H1 (cell line): ENCODE measurements around the gene TSPOAP1. TPM values are rescaled to one million over a fixed set of nuclear protein-coding genes. Genes with fewer than 3 reads are reported as not detected.
A peak's percentile ranks its signal among the peaks of the same experiment; 100 is the strongest.

Experiments
- CTCF ChIA-PET: fragments of 300-600 bp; sonication (Branson Sonifier 250); formaldehyde crosslinking; loops from one replicate; lab custom pipeline; 2021; ENCODE audit not compliant: partially characterized antibody; lab: Charles Lee
- POLR2A ChIA-PET: fragments of 300-600 bp; sonication (Branson Sonifier 250); formaldehyde crosslinking; loops from one replicate; lab custom pipeline; 2021; ENCODE audit warnings: inconsistent platforms; ENCODE audit not compliant: partially characterized antibody; lab: Charles Lee
- DNase-seq, 2 experiments: peaks; one replicate each; pipeline versions ENCODE4 v3.0.0 to v3.0.0-alpha.2; 2010 to 2022; ENCODE audit warnings: low spot score in 2 of 2, low read depth in 1 of 2, mixed read lengths in 1 of 2
- FAIRE-seq: peaks from 2 replicates; lab custom pipeline; 2011; peaks lifted over from hg19 to GRCh38; lab: Jason Lieb, UNC
- H2AFZ ChIP-seq: 2 replicates; pipeline ENCODE4 v1.8.1; 2012; ENCODE audit warnings: low read length, inconsistent platforms
- H2AK5ac ChIP-seq: 2 replicates; pipeline ENCODE4 v1.6.1; 2013; ENCODE audit warnings: low read depth, low read length
- H2BK120ac ChIP-seq: replicated peaks from 2 replicates; pipeline ENCODE3; 2013; ENCODE audit warnings: low read depth, low read length, inconsistent platforms
- H2BK12ac ChIP-seq: 2 replicates; pipeline ENCODE4 v1.6.1; 2013; ENCODE audit warnings: low read depth, low read length
- H2BK15ac ChIP-seq: 2 replicates; pipeline ENCODE4 v1.6.1; 2013; ENCODE audit warnings: low read length
- H2BK20ac ChIP-seq: 2 replicates; pipeline ENCODE4 v1.6.1; 2013; ENCODE audit warnings: low read length
- H2BK5ac ChIP-seq: 2 replicates; pipeline ENCODE4 v1.6.1; 2013; ENCODE audit warnings: low read depth, low read length
- H3K14ac ChIP-seq: 2 replicates; pipeline ENCODE4 v1.6.1; 2013; ENCODE audit warnings: inconsistent platforms; ENCODE audit not compliant: insufficient read length
- H3K18ac ChIP-seq: 2 replicates; pipeline ENCODE4 v1.6.1; 2013; ENCODE audit warnings: low read length; ENCODE audit errors: extremely low read depth
- H3K23ac ChIP-seq: 2 replicates; pipeline ENCODE4 v1.6.1; 2013; ENCODE audit warnings: inconsistent platforms; ENCODE audit not compliant: insufficient read length
- H3K23me2 ChIP-seq: 2 replicates; pipeline ENCODE4 v1.6.1; 2013; ENCODE audit warnings: low read depth, low read length
- H3K27ac ChIP-seq: 2 replicates; pipeline ENCODE4 v1.6.1; 2011; ENCODE audit warnings: low read depth, low read length, inconsistent platforms
- H3K27me3 ChIP-seq, 4 experiments: replicated peaks in 1 of 4; 1 replicate in 1 of 4; 2 replicates in 3 of 4; pipeline versions ENCODE4 v1.6.1 to v1.8.1; 2011 to 2013; ENCODE audit warnings: low read length in 3 of 4, mild to moderate bottlenecking in 3 of 4, inconsistent platforms in 2 of 4, mixed read lengths in 2 of 4, moderate library complexity in 1 of 4; ENCODE audit not compliant: control insufficient read depth in 3 of 4, insufficient read depth in 3 of 4; ENCODE audit errors: extremely low read depth in 1 of 4
- H3K36me3 ChIP-seq, 4 experiments: 2 replicates each; pipeline versions ENCODE4 v1.6.1 to v1.8.1; 2011 to 2013; ENCODE audit warnings: mild to moderate bottlenecking in 4 of 4, low read length in 3 of 4, moderate library complexity in 2 of 4, control low read depth in 1 of 4, inconsistent platforms in 1 of 4; ENCODE audit not compliant: insufficient read depth in 4 of 4, control insufficient read depth in 2 of 4
- H3K4ac ChIP-seq: replicated peaks from 2 replicates; pipeline ENCODE3; 2013; ENCODE audit warnings: low read length, low read depth, mixed read lengths, inconsistent platforms; ENCODE audit not compliant: insufficient read length
- H3K4me1 ChIP-seq, 4 experiments: replicated peaks in 1 of 4; 1 replicate in 1 of 4; 2 replicates in 3 of 4; pipeline versions ENCODE4 v1.6.1 to v1.8.1; 2011 to 2013; ENCODE audit warnings: low read length in 3 of 4, inconsistent platforms in 2 of 4, mixed read lengths in 1 of 4; ENCODE audit not compliant: insufficient read depth in 4 of 4, control insufficient read depth in 3 of 4
- H3K4me2 ChIP-seq, 2 experiments: 2 replicates each; pipeline versions ENCODE4 v1.6.1 to v1.8.1; 2011 to 2013; ENCODE audit warnings: low read depth in 2 of 2, low read length in 2 of 2, control low read depth in 1 of 2, inconsistent platforms in 1 of 2, mild to moderate bottlenecking in 1 of 2; ENCODE audit not compliant: insufficient read depth in 1 of 2
- H3K4me3 ChIP-seq, 4 experiments: fragments of 200-600, 300-600 bp in 1 of 4; sonication (generic), shearing (Covaris generic), sonication (Bioruptor Twin) in 1 of 4; 2 replicates each; pipeline versions ENCODE4 v1.5.1 to v1.8.1; 2011 to 2016; ENCODE audit warnings: low read length in 4 of 4, low read depth in 3 of 4, control low read depth in 2 of 4, inconsistent platforms in 2 of 4, mild to moderate bottlenecking in 2 of 4, mixed read lengths in 1 of 4, moderate library complexity in 1 of 4; ENCODE audit not compliant: insufficient read depth in 2 of 4; ENCODE audit errors: extremely low read depth in 1 of 4
- H3K56ac ChIP-seq: replicated peaks from 2 replicates; pipeline ENCODE3; 2013; ENCODE audit warnings: low read depth, mild to moderate bottlenecking, mixed read lengths, low read length, inconsistent platforms; ENCODE audit not compliant: insufficient read length
- H3K79me1 ChIP-seq: 2 replicates; pipeline ENCODE4 v1.6.1; 2013; ENCODE audit warnings: low read depth, low read length, control low read depth
- H3K79me2 ChIP-seq, 2 experiments: 2 replicates each; pipeline versions ENCODE4 v1.6.1 to v1.8.1; 2012 to 2013; ENCODE audit warnings: low read length in 2 of 2, mild to moderate bottlenecking in 2 of 2, inconsistent platforms in 1 of 2; ENCODE audit not compliant: insufficient read depth in 2 of 2, control insufficient read depth in 1 of 2
- H3K9ac ChIP-seq, 4 experiments: replicated peaks in 1 of 4; 1 replicate in 1 of 4; 2 replicates in 3 of 4; pipeline versions ENCODE4 v1.6.1 to v1.8.1; 2011 to 2013; ENCODE audit warnings: low read depth in 3 of 4, low read length in 3 of 4, control low read depth in 2 of 4, mild to moderate bottlenecking in 2 of 4, moderate library complexity in 2 of 4, inconsistent platforms in 1 of 4; ENCODE audit errors: extremely low read depth in 1 of 4
- H3K9me3 ChIP-seq, 2 experiments: 2 replicates each; pipeline versions ENCODE4 v1.6.1 to v1.8.1; 2012 to 2013; ENCODE audit warnings: mild to moderate bottlenecking in 2 of 2, moderate library complexity in 2 of 2, control low read depth in 1 of 2, inconsistent platforms in 1 of 2, low read depth in 1 of 2, low read length in 1 of 2, mixed read lengths in 1 of 2; ENCODE audit not compliant: insufficient read depth in 2 of 2
- H4K20me1 ChIP-seq, 2 experiments: replicated peaks in 1 of 2; 2 replicates each; pipeline versions ENCODE3 to v1.8.1; 2011 to 2013; ENCODE audit warnings: inconsistent platforms in 2 of 2, low read length in 2 of 2, mild to moderate bottlenecking in 1 of 2; ENCODE audit not compliant: insufficient read depth in 2 of 2, control insufficient read depth in 1 of 2
- H4K5ac ChIP-seq: 2 replicates; pipeline ENCODE4 v1.6.1; 2013; ENCODE audit warnings: low read length, low read depth, mixed read lengths, inconsistent platforms; ENCODE audit not compliant: insufficient read length
- H4K8ac ChIP-seq: 2 replicates; pipeline ENCODE4 v1.8.0; 2013; ENCODE audit warnings: mild to moderate bottlenecking, moderate library complexity, low read length, inconsistent platforms; ENCODE audit not compliant: insufficient read depth; ENCODE audit errors: extremely low read depth
- H4K91ac ChIP-seq: replicated peaks from 2 replicates; pipeline ENCODE3; 2013; ENCODE audit warnings: low read length, mixed read lengths, inconsistent platforms; ENCODE audit not compliant: insufficient read length
- EP300 ChIP-seq, 2 experiments: IDR thresholded peaks; 1 replicate in 1 of 2; 2 replicates in 1 of 2; pipeline ENCODE4 v1.6.1; 2011 to 2012; ENCODE audit warnings: low read depth in 2 of 2, low read length in 2 of 2, mild to moderate bottlenecking in 2 of 2, borderline replicate concordance in 1 of 2, inconsistent platforms in 1 of 2, moderate library complexity in 1 of 2
- PHF8 ChIP-seq: fragments of 200-600 bp; sonication (generic); conservative IDR thresholded peaks from 2 replicates; pipeline ENCODE4 v1.7.1; 2012; ENCODE audit warnings: low read depth, mild to moderate bottlenecking, inconsistent platforms, low read length, moderate library complexity
- SUZ12 ChIP-seq: fragments of 200-600 bp; sonication (generic); IDR thresholded peaks from 2 replicates; pipeline ENCODE4 v1.6.1; 2012; ENCODE audit warnings: mild to moderate bottlenecking, inconsistent platforms, low read length, moderate library complexity, mixed read lengths
- WGBS, 2 experiments: shearing (Covaris generic) in 1 of 2; methylation state at CpG; one replicate each; pipeline versions ENCODE4 v1.1.6 to v1.1.7; 2013 to 2015; ENCODE audit warnings: low lambda C conversion rate in 2 of 2, mixed read lengths in 2 of 2, inconsistent platforms in 1 of 2, low coverage in 1 of 2, missing lambda C conversion rate in 1 of 2; ENCODE audit not compliant: insufficient replicate concordance in 2 of 2, insufficient coverage in 1 of 2, insufficient read length in 1 of 2; ENCODE audit errors: extremely low coverage in 1 of 2, missing lambda C conversion rate in 1 of 2; 5-methylcytosine and 5-hydroxymethylcytosine counted together
- polyA plus RNA-seq, 7 experiments: library from polyadenylated mRNA; depleted of rRNA in 3 of 7; stranded (reverse) in 5 of 7; unstranded in 2 of 7; fragments of >200 nt in 5 of 7; fragments of 200-250 nt in 2 of 7; gene quantifications; 1 replicate in 5 of 7; 2 replicates in 1 of 7; 4 replicates in 1 of 7; pipeline versions ENCODE4 v1.2.1 to v1.2.3, GENCODE V29; 2011 to 2013; ENCODE audit warnings: missing spikeins in 2 of 7, mixed read lengths in 2 of 7
- total RNA-seq: library from RNA; stranded (reverse); fragmentation: NEBNext Ultra II Directional; extraction: Animal tissue kit (Norgen Biotek cat#: 25700); gene quantifications from 2 replicates; pipeline ENCODE4 v1.2.1, GENCODE V29; 2021

TSPOAP1 gene
- total and polyA plus RNA-seq, 2 of the 8 experiments (the other 6 are each of a cell fraction or from before 2014, with no cell fraction given) = 7.6 to 9.2 TPM

DNA sequence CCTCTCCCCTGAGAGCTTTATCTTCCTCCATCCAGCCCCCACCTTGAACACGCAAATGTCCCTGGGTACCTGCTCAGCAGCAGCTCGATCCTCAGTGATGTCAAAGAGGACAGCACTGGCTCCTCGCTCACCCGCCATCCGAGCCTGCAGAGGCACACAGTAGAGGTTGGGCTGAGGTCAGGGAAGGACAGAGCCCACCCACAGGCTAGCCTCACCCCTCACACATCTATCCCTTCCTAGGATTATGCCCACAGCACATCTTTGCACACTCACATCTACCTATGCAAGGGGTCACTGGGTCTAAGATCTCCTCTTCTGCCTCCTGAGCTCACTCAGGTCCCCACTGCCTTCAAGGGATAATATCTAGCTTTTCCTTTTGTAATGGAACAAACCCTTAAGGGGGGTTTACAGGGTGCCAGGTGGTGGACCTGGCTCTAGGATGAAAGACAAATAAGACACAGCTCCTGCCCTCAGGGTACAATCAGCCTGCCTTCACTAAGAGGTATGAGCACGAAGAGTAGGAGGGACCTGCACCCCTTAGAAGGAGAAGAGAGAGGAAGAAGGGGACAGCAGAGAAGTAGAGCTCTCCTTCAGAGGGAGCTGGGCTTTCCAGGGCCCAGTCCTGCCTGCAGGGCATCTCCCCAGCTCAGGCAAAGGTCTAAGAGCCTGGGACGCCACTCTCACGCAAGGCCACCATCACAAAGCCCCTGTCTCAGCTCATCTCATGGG lies 35.0 kb upstream of the TSPOAP1 start:
- DNase-seq (no peak), FAIRE-seq (no peak)
- Histone ChIP-seq H2BK5ac (no peak overlapping the region), H2BK20ac (no peak overlapping the region), H3K14ac (no peak overlapping the region), H4K8ac (peak overlapping the region; percentile 17; the same call in 1 of the 2 replicates), H3K4me3 (no peak overlapping the region), H2BK120ac (no peak overlapping the region), H3K79me1 (no peaks in the 10 kb centered on the region), H2AK5ac (no peak overlapping the region; the same call in 1 of the 2 replicates), H3K4me1 (peaks cover 0 to 2% (median 0%) of the 10 kb centered on the region in 4 experiments; a peak in 1 of 7 replicates), H3K23ac (no peak overlapping the region), H3K27me3 (no peaks in the 10 kb centered on the region), H3K56ac (no peak overlapping the region), H3K27ac (no peak overlapping the region), H3K18ac (no peak overlapping the region), H3K23me2 (no peaks in the 10 kb centered on the region; the same call in 1 of the 2 replicates), H3K9ac (no peak overlapping the region), H3K9me3 (no peaks in the 10 kb centered on the region), H3K4me2 (no peak overlapping the region), H2BK12ac (0 out of 2 replicates have a peak overlapping the region, but pooled peaks have one; percentile 50), H4K5ac (no peak overlapping the region), H2BK15ac (no peak overlapping the region; the same call in 1 of the 2 replicates), H3K4ac (no peak overlapping the region), H3K36me3 (no peaks in the 10 kb centered on the region), H3K79me2 (no peaks in the 10 kb centered on the region), H4K91ac (no peak overlapping the region), H4K20me1 (no peaks in the 10 kb centered on the region), H2AFZ (no peak overlapping the region)
- 92% methylated on average over 8 of the region's 8 CpGs; no CpG with 5 or more reads in 1 of the 2 experiments for WGBS, 2 experiments
- no peak for TF ChIP-seq PHF8
- no peak for TF ChIP-seq EP300 (IDR thresholded peaks at IDR 0.05; ENCODE audit: borderline replicate concordance in 1 of 2, low read depth in 2 of 2, low read length in 2 of 2)
- no peak for TF ChIP-seq SUZ12
- ChIA-PET CTCF (interaction anchor here (0.6 to 6.0 kb wide), 15 partner anchors 8 to 83 kb away, joined by 3 to 32 read pairs (median 4); partner anchors contain the start of genes RNF43 and SUPT4H1), POLR2A (interaction anchor here (0.9 to 4.5 kb wide), 4 partner anchors 9 to 20 kb away, joined by 3 to 30 read pairs (median 8); partner anchors contain the start of gene SUPT4H1)
